Ovary (tissue), 3 donors: Measurements from ENCODE around the gene CYB5A.

Experiments used
- POLR2A ChIP-seq: fragments of 450-650 bp; IDR thresholded peaks from one replicate; pipeline ENCODE4 v1.6.1; 2017; ENCODE audit warnings: antibody characterized with exemption, mild to moderate bottlenecking, moderate library complexity
- TF ChIP-seq, protein P1 (sequence below), 3 donors: fragments of 450-650 bp in 2 of 3; fragments of 200-600 bp in 1 of 3; IDR thresholded peaks; one replicate each; pipeline versions ENCODE4 v1.5.1 to v1.8.0; 2016 to 2022; ENCODE audit warnings: antibody characterized with exemption in 3 of 3, mild to moderate bottlenecking in 1 of 3
- donor health status: DM: no; HTN: no; CAD: no.

DNA sequence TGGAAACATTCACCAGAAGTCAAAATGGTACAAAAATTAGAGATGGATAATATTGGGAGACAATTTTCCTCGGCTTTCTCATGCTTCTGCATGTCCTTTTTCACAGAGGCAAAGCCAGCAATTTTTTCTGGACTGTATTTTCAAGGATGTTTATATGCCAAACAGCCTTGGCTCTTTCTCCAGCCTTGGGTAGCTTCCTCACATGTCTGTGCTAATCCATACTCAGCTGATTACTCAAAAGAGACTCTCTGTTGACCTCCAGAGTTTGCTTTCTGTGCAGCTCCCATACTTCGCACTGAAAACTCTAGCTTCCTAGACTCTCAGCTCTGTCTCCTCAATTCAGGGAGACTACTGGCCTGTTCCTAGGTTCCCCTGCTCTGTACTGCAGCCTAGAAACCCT, 34.5 kb upstream of the CYB5A start:
- TF ChIP-seq, protein P1, sequence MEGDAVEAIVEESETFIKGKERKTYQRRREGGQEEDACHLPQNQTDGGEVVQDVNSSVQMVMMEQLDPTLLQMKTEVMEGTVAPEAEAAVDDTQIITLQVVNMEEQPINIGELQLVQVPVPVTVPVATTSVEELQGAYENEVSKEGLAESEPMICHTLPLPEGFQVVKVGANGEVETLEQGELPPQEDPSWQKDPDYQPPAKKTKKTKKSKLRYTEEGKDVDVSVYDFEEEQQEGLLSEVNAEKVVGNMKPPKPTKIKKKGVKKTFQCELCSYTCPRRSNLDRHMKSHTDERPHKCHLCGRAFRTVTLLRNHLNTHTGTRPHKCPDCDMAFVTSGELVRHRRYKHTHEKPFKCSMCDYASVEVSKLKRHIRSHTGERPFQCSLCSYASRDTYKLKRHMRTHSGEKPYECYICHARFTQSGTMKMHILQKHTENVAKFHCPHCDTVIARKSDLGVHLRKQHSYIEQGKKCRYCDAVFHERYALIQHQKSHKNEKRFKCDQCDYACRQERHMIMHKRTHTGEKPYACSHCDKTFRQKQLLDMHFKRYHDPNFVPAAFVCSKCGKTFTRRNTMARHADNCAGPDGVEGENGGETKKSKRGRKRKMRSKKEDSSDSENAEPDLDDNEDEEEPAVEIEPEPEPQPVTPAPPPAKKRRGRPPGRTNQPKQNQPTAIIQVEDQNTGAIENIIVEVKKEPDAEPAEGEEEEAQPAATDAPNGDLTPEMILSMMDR (IDR thresholded peaks at IDR 0.05) = no peak
- TF ChIP-seq POLR2A = no peak
